Frontal cortex (tissue), 4 donors: ENCODE measurements around the gene SLC27A3. TPM values are rescaled to one million over a fixed set of nuclear protein-coding genes. Genes with fewer than 3 reads are reported as not detected.

Source experiments
- DNase-seq, 2 donors: peaks; one replicate each; pipeline ENCODE4 v3.0.0; 2012; ENCODE audit warnings: low spot score in 2 of 2
- FAIRE-seq: peaks from 2 replicates; lab custom pipeline; 2012; peaks lifted over from hg19 to GRCh38; lab: Jason Lieb, UNC
- total RNA-seq: library from RNA; depleted of rRNA; stranded (reverse); fragments of >200 nt; gene quantifications from one replicate; pipeline ENCODE4 v1.2.3, GENCODE V29; 2014
- donor health status: control.
- donor health status: control.
- donor health status: control.

SLC27A3 gene
- total RNA-seq, 1 donor from 2014 or later = 14.7 TPM

DNA sequence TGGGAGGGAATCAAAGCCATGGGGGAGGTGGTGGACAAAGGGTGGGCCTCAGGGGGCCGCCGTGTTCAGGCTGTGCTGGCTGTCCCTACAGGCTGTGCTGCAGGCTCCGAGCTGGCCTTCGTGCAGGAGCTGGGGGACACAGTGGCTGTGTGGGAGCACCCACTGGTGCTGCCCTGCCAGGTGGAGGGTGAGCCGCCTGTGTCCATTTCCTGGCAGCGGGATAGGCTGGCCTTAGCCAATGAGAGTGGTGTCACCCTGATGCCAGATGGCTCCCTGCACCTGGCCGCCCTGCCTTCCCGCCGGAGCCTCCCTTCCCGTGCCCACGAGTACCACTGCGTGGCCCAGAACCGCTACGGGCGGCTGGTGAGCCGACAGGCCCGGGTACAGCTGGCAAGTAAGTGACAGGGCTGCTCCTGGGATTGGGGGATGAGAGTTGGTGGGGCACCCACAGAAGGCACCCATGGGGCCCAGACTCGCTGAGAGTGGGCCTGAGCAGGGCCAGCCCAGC lies 20.2 kb downstream of the SLC27A3 start:
- DNase-seq = no peak
- FAIRE-seq = no peak

DNA sequence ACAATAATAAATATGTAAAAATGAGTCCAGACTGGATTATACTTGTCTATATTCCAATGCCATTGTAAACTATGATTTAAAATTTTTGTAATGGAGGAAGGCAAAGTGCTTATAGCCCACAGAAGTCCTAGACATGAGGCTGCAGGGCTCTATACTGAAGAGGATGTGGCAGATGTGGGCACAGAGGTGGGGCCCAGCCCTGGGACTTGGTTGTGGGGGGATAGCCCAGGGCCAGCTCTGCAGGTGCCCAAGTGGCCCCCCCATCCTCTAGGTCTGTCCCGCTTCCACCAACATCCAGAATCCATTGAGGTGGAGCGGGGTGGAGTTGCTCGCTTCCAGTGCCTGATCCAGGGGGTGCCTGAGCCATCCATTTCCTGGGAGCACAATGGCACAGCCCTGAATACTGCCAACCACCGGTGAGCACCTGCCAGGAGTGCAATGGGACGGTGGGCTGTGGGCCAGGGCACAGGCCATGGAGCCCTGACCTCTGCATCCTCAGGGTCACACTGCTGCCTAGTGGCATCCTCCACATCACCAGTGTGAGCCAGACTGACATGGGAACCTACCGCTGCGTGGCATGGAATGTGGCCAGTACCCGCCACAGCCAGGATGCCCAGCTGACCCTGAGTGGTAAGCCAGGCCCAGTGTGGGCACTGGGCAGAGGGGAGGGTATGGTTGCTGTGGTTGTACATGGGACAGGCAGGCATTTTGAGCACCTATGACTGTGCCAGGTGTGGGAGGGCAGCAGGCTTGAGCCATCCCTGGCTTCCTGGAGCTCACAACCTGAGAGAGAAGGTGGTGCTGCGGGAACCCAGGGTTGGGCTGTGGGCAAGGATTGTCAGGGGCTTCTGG lies 21.0 kb downstream of the SLC27A3 start:
- DNase-seq = no peak
- FAIRE-seq = no peak

DNA sequence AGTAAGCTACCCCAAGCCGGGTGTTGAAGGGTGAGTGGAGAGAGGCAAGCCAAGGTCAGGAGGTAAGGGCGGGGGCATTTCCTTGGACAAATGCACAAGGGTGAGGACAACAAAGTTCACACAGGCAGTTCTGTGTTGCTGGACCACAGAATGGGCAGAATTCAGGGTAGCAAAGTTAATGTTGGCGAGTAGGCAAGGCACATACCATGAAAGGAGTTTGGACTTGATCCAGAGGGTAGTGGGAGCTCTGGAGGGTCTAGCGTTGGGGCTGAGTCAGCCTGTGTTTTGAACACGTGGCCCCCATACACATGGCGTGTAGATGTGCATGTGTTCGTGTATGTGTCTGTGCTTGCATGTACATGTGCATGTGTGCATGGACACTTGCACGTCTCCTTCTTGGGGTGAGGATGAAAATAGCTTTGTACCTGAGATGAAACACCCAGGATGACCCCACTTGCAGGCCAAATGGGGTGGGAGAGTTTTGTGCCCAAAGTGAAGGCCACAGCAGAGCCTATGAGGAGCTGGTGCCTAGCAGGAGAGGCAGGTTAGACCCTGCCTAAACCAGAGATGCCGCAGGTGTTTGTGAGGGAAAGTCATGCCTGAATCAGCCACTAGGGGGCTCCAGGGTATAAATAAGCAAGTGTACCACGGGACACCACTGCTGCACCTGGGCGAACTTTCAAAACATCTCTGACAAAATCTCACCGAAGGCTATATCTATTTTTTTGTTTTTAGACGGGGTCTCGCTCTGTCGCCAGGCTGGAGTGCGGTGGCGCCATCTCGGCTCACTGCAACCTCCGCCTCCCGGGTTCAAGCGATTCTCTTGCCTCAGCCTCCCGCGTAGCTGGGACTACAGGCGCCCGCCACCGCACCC lies 21.8 kb downstream of the SLC27A3 start:
- FAIRE-seq (no peak), DNase-seq (peak; percentile 79 to 87)

DNA sequence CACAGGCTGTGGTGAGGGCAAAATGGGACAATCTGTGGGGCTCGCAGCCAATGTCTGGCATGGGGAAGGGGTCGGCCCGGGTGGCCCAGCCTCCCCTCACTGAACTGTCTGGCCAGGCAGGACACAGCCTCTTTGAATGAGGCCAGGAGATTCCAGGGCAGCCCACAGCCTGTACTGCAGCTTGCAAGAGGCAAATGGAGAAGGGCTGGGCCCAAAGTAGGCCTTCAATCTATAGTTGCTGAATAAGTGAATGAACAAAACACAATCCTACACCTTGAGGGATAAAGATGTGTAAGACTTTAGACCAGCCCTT lies 23.2 kb downstream of the SLC27A3 start:
- FAIRE-seq (no peak), DNase-seq (no peak)

DNA sequence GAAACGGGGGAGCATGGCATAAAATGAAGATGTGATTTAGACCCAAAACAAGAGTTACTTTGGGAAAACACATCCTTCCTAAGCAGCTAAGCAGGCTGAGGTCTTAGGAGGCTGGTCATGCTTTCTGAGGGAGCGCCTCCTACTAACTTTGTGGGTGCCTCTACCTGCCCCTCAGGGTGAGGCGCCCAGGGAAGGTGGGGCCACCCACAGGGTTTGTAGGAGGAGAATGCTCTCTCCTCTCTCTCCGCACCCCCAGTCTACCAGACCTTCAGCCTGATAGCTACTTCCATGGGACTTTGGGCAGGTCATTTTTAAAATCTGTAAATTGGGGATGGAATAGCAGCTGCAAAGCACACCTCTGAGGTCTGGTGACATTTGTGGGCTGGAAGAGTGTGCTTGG lies 23.8 kb downstream of the SLC27A3 start:
- DNase-seq (no peak), FAIRE-seq (no peak)

DNA sequence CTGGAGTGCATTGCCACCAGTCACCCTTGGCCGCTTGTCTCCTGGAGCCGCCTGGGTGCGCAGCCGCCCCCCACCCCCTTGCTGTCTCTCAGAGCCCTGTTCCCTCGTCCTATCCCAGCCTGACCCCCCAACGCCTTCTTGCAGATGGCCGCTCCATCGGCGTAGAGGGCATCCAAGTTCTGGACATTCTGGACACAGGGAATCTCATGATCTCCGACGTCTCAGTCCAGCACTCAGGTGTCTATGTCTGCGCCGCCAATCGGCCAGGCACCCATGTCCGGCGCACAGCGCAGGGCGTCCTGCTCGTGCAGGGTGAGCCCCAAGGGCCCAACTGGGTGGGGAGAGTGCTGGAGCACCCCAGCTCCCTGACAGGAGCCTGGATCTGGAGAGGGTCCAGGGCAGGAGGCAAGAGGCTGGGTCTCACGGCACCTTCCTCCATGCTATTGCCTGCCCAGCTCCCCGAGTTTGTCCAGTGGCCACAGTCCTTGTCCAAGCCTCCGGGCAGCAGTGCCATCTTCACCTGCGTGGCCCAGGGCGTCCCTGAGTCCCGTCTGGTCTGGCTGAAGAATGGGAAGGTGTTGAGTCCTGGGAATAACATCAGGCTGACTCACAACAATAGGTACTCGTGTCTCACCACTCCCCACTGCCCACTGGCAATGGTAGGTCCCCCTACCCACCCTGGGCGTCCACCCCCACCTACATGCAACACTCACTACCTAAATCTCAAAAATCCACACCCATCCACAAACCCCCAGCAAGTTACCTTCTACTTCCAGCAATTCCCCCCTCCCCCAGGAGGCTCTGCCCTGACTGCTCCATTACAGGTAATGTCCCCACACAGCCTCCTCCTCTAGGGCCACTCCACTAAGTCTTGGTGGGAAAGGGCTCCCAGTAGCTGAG lies 24.6 kb downstream of the SLC27A3 start:
- FAIRE-seq = no peak
- DNase-seq = no peak

DNA sequence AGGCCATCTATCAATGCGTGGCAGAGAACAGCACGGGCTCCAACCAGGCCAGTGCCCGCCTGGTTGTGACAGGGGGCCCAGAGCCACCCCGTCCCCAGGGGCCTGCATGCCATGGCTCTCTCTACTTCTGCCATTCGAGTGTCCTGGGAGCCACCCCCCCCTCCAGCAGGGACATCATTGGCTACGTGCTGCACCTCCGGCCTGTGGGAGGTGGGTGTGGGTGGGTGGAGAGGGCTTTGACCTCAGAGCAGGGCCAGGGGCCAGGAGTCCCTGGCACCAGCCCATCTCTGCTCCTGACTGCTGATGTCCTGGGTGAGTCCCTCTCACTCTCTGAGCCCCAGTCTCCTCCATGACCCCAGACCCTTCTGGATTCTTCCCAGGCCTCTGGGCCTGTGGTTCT lies 25.3 kb downstream of the SLC27A3 start:
- FAIRE-seq (no peak), DNase-seq (no peak)

DNA sequence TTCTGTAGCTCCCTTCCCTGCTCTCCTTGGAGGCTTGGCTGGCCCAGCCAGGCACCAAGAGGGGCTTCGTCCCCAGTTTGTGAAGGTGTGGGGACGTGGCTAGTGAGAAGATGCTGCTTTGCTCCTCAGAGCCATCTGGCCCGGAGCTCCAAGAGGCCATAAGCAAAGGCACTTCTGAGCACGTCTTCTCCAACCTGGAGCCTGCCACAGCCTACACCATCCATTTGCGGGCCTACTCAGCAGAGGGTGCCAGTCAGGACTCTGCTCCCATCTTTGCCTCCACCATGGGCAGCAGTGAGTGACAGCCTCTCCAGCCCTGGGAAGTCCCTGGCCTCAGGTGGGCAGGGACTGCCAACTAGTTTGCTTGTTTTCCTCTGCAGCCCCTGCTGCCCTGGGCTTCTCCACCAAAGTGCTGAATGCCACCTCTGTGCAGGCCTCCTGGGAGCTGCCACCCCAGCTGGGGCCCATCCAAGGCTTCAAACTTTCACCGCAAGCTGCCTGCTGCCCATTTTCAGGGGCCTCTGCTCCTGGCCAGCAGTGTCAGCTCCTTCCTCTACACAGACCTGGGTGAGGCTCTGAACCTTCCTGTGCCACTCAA lies 25.9 kb downstream of the SLC27A3 start:
- DNase-seq (no peak), FAIRE-seq (no peak)

DNA sequence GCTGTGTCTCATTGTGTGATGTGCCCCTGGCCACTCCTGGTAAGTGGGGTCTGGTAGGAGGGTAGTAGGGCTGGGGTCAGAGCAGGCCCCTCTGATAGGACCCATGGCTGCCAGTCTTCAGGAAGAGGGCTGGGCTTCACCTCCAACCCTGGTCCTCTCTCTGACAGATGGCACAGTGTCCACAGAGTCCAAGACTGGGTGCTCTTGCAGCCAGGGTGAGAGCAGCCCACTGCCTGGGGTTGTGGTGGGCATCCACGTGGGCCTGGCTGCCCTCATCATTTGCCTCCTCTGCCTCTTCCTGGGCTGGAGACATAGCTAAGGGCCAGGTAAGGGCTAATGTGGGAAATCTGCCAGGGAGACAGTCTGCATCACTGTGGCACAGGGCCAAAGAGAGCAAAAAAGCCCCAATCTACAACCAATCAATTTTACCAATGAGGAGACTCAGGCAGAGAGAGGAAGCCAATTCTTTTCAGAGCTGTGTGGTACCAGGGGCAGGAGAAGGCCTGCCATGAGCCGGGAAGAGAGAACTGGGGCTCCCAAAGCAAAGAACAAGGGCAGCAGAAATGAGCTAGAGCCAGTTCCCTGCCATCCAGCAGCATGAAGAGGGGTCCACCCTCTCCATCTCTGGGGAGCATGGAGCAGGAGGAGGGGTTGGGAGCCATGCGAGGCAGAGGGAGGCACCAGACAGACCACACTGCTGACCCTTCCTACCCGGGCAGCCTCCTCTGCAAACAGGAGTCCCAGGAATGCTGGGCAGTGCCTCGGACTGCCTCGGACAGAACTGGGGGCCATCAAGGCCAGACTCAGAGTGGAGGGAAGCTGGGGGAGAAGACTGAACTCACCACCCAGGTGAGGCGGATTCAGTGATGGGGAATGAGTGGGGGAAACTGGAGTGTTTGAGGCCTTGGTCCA lies 26.8 kb downstream of the SLC27A3 start:
- DNase-seq = no peak
- no peak for FAIRE-seq

DNA sequence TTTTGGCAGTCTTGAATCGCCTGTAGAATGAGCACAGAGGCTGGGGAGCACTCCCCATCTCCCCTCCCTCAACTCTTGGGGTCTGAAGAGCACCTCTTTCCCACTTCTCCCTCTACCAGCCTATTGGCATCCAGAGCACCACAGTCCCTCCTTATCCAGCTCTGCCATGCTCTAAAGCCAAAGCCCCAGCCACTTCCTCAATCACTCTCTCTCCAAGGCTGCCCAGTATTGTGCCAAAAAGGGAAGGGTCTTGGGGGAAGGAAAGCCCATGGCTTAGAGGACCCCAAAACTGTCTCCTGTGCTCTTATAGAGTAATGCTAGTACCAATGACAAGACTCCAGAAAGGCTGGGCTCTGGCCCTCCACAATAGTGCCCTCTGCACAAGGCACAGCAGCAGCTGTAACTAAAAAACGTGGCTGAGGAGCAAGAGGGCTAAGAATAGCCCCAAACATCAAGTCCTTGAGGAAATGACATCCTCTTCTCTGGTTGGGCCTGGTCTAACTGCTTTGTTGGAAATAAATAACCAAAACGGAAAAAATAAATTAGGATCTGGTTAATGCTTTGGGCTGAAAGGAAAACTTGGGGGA lies 28.4 kb downstream of the SLC27A3 start:
- FAIRE-seq = no peak
- DNase-seq = no peak

DNA sequence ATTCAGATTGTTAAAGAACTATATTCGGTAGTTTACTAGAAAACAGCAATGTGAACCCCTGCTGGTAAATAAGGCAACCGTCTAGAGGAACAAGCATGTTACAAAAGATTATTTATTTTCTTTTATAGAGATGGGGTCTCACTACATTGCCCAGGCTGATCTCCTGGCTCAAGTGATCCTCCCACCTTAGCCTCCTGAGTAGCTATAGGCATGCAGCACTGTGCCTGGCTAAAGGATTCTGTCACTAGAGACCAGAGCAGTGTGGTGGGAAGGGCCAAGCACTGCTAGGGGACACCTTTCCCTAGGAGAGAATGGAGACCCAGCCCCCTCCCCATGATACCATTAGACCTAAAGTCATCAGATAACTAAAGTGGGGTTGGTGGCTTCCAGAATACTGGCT lies 28.9 kb downstream of the SLC27A3 start:
- no peak for FAIRE-seq

DNA sequence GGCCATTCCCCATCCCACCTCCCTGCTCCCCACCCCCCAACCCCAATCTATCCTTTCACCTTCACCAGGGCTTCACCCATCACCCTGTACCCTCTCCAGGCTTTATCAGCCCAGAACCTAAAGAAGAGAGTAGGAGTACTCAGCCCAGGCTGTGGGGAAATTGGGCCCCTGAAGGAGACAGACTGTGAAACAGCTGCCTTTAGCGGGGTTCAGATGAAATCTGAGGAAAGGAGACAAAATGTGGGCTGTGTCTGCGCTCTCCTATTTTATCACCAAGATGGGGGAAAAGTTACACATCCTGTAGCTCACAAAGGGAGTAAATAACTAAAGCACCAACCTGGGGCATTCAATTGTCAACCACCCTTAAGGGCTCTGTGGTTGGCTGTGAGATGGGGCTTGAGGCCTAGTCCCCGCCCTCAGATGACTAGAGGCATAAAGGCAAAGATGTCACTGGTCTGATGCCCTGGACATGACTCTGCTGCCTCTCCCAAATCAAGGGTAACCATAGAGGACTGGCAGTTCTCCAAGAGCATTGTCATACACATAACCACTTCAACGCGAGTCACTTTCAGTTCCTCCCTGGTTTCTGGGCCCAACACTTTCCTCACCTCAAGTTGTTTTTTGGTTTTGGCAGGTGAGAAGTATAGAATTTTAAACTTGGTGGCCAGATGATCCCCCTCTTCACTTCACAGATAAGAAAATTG lies 30.0 kb downstream of the SLC27A3 start:
- no peak for FAIRE-seq
- DNase-seq = peak in 1 of 2 donors; percentile 52

More for the DNA sequence above, 28.9 kb downstream of the SLC27A3 start:
- DNase-seq = no peak

DNA sequence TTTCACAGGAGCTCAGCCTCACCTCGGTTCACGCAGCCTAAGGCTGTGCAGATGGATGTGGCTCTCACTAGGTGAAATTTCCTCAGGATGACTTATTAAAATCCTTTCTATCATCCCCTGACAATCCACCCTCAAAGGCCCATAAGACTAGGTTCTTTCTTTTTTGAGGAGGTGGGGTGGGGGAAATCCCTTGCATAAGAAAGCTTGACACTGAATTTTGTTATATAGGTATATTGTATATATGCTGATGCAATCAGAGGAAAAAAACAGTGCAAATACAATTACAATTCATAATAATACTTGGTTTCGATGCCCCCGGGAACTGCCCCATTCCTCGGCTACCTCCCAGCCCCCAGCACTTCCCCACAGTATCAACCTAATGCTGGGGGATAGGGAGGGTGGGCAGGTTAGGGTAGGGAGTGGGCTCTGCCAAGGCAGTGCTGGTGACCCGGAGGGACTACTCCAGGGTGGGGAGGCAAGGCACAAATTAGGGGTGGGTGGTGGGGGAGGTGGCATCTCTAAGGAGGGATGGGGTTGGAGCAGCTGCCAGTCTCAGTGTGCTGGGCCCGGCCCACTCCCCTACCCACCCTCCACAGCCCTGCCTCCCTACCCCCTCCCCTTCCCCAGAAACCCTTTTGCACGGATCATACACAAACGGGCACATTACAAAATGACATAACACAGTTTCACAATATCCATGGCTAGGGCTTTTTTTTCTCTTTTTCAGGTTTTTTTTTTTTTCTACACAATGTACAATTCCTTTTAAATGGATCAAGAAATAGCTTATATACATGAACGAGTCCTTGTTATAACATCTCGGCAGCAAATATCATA lies 30.9 kb downstream of the SLC27A3 start:
- DNase-seq = no peak
- FAIRE-seq = no peak

DNA sequence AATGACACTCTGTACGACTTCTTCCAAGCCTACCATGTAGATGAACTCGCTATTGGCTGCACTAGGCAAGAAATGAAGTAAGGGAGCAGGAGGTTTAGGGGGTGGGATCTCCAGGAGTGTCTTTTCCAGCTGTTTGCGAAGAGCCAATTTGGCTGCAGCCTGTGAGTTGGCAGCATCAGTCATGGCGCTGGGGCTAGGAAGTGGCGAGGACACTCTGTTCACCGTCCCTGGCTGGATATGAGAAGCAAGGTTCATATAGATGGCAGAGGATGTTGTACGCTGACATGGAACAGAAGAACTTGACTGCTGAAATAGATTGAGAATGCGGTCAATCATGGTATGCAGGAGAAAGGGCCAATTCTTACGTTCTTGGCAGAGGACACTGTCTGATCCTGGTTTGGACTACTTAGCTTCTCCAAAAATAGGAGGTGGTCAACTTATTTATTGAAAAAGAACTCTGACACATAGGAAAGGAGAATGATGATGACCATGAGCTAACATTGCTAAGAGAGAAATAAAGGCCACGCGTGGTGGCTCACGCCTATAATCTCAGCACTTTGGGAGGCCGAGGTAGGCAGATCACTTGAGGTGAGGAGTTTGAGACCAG lies 41.2 kb downstream of the SLC27A3 start:
- FAIRE-seq = no peak
- no peak for DNase-seq

DNA sequence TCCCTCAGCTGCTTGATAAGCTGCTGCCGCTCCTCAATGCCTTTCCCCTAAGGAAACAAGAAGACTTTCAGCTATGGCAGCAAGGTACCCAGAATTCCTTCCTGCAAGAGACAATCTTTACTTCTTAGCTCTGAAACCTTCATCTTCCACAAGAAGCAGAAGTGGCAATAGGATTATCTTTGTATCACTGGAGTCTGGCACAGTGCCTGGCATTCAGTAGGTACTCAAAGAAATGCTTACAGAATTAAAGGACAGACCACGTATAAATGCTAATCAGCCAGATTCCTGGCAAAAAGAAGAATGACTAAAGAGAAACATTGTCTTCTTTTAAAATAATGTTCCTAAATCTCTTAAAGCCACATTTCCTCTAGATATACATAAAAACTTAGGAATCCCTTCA lies 43.7 kb downstream of the SLC27A3 start:
- no peak for DNase-seq
- FAIRE-seq = no peak
